ENCODE data around the gene ATP8B1.
"Not testable (repeated sequence)": the region's sequence is repeated elsewhere in the genome, so short reads cannot be mapped to it uniquely, and the experiment has no call there.

Gene ATP8B1

GRCh38 chr18:57803103-57803969, at the start of gene ATP8B1:
Gene ATP8B1 (minus strand): TSS chr18:57803315. CDS start chr18:57731807, 71,508 bp downstream.
- DNase-seq, result no peak

GRCh38 chr18:57850063-57850462, 46.9 kb upstream of the ATP8B1 start:
- no peak for DNase-seq

GRCh38 chr18:57848374-57848773, 45.3 kb upstream of the ATP8B1 start:
- DNase-seq, result not testable (repeated sequence)

- DNase-seq, result not testable (repeated sequence)
Observed at GRCh38 chr18:57847431-57847830, 44.3 kb upstream of the ATP8B1 start.

GRCh38 chr18:57846258-57846657, 43.1 kb upstream of the ATP8B1 start:
- no peak for DNase-seq

GRCh38 chr18:57845605-57846074, 42.5 kb upstream of the ATP8B1 start:
- no peak for DNase-seq

GRCh38 chr18:57844319-57844718, 41.2 kb upstream of the ATP8B1 start:
- no peak for DNase-seq

- no peak for DNase-seq
Observed at GRCh38 chr18:57843386-57843785, 40.3 kb upstream of the ATP8B1 start.

- DNase-seq, result no peak
Observed at GRCh38 chr18:57841568-57841967, 38.5 kb upstream of the ATP8B1 start.

GRCh38 chr18:57839942-57840381, 36.8 kb upstream of the ATP8B1 start:
- no peak for DNase-seq

- no peak for DNase-seq
Observed at GRCh38 chr18:57837917-57838548, 34.9 kb upstream of the ATP8B1 start.

GRCh38 chr18:57836557-57836956, 33.4 kb upstream of the ATP8B1 start:
- no peak for DNase-seq

- DNase-seq, result no peak
Observed at GRCh38 chr18:57835904-57836303, 32.8 kb upstream of the ATP8B1 start.

- DNase-seq, result no peak
Observed at GRCh38 chr18:57834616-57835015, 31.5 kb upstream of the ATP8B1 start.

- DNase-seq, result peak; percentile 20
Observed at GRCh38 chr18:57833441-57834101, 30.5 kb upstream of the ATP8B1 start.

- no peak for DNase-seq
Observed at GRCh38 chr18:57832730-57833129, 29.6 kb upstream of the ATP8B1 start.

GRCh38 chr18:57831597-57832377, 28.7 kb upstream of the ATP8B1 start:
- DNase-seq, result peak; percentile 85

GRCh38 chr18:57827646-57828045, 24.5 kb upstream of the ATP8B1 start:
- no peak for DNase-seq

GRCh38 chr18:57826252-57826651, 23.1 kb upstream of the ATP8B1 start:
- DNase-seq, result no peak

- DNase-seq, result not testable (repeated sequence)
Observed at GRCh38 chr18:57820583-57820982, 17.5 kb upstream of the ATP8B1 start.

- DNase-seq, result peak; percentile 3
Observed at GRCh38 chr18:57819671-57820460, 16.8 kb upstream of the ATP8B1 start.

GRCh38 chr18:57819119-57819518, 16.0 kb upstream of the ATP8B1 start:
- no peak for DNase-seq

Measured in GDM1 (cell line).